Neural cell (in vitro differentiated cells): Measurements from ENCODE around the gene THG1L. TPM values are rescaled to one million over a fixed set of nuclear protein-coding genes. Genes with fewer than 3 reads are reported as not detected.

Experiments
- H2AFZ ChIP-seq: fragments of 200-600, 300-800 bp; sonication (generic), shearing (Covaris generic); 2 replicates; pipeline ENCODE4 v1.6.0; 2014; ENCODE audit warnings: low read depth, mild to moderate bottlenecking, antibody characterized with exemption, low read length, moderate library complexity
- H3F3A ChIP-seq: fragments of 200-600 bp; shearing (Covaris generic); 2 replicates; pipeline ENCODE4 v1.6.1; 2016; ENCODE audit warnings: mild to moderate bottlenecking, moderate library complexity, mixed read lengths, antibody characterized with exemption, low read length; ENCODE audit not compliant: insufficient read depth, poor library complexity, severe bottlenecking
- H3K27ac ChIP-seq: fragments of 200-600, 300-800 bp; sonication (generic), shearing (Covaris generic); 2 replicates; pipeline ENCODE4 v1.5.1; 2014; ENCODE audit warnings: mild to moderate bottlenecking, low read length, moderate library complexity
- H3K27me3 ChIP-seq: fragments of 300-800, 200-600 bp; sonication (generic), shearing (Covaris generic); 2 replicates; pipeline ENCODE4 v1.6.0; 2014; ENCODE audit warnings: mild to moderate bottlenecking, low read depth, low read length, moderate library complexity; ENCODE audit not compliant: insufficient read depth
- H3K36me3 ChIP-seq: fragments of 300-800, 200-600 bp; sonication (generic), shearing (Covaris generic); 2 replicates; pipeline ENCODE4 v1.5.1; 2014; ENCODE audit warnings: mild to moderate bottlenecking, antibody characterized with exemption, low read length, moderate library complexity; ENCODE audit not compliant: insufficient read depth
- H3K4me2 ChIP-seq: fragments of 300-800, 200-600 bp; sonication (generic), shearing (Covaris generic); 2 replicates; pipeline ENCODE4 v1.6.0; 2014; ENCODE audit warnings: mild to moderate bottlenecking, low read length
- H3K4me3 ChIP-seq: fragments of 300-800, 200-600 bp; sonication (generic), shearing (Covaris generic); 2 replicates; pipeline ENCODE4 v1.5.1; 2014; ENCODE audit warnings: mild to moderate bottlenecking, low read length, moderate library complexity
- H3K79me2 ChIP-seq: fragments of 200-600 bp; shearing (Covaris generic); replicated peaks from 2 replicates; pipeline ENCODE4 v1.6.0; 2014; ENCODE audit warnings: mild to moderate bottlenecking, low read length, moderate library complexity; ENCODE audit not compliant: insufficient read depth
- H3K9ac ChIP-seq: fragments of 300-800, 200-600 bp; sonication (generic), shearing (Covaris generic); 2 replicates; pipeline ENCODE4 v1.6.1; 2016; ENCODE audit warnings: mild to moderate bottlenecking, low read length, mixed read lengths
- H3K9me2 ChIP-seq: fragments of 200-600 bp; shearing (Covaris generic); 2 replicates; pipeline ENCODE4 v1.6.1; 2016; ENCODE audit warnings: mild to moderate bottlenecking, low read length, mixed read lengths; ENCODE audit not compliant: insufficient read depth
- H3K9me3 ChIP-seq: fragments of 200-600, 300-800 bp; sonication (generic), shearing (Covaris generic); 2 replicates; pipeline ENCODE4 v1.6.1; 2016; ENCODE audit warnings: mild to moderate bottlenecking, mixed run types, low read length, moderate library complexity, mixed read lengths
- H4K20me1 ChIP-seq: fragments of 200-600 bp; shearing (Covaris generic); 2 replicates; pipeline ENCODE4 v1.6.1; 2016; ENCODE audit warnings: mild to moderate bottlenecking, mixed run types; ENCODE audit not compliant: insufficient read depth
- EP300 ChIP-seq: fragments of 450-650 bp; conservative IDR thresholded peaks from 2 replicates; pipeline ENCODE4 v1.6.1; 2014; ENCODE audit warnings: antibody characterized with exemption, mild to moderate bottlenecking, moderate library complexity; ENCODE audit not compliant: poor library complexity, severe bottlenecking
- EZH2 ChIP-seq: fragments of 200-600, 300-800 bp; shearing (Covaris generic), sonication (generic); IDR thresholded peaks from 2 replicates; pipeline ENCODE4 v1.6.1; 2014; ENCODE audit warnings: antibody characterized with exemption, low read length, borderline replicate concordance, mild to moderate bottlenecking; ENCODE audit not compliant: insufficient read depth, poor library complexity, severe bottlenecking
- MXI1 ChIP-seq: fragments of 450-650 bp; conservative IDR thresholded peaks from 2 replicates; pipeline ENCODE4 v1.6.1; 2014; ENCODE audit warnings: antibody characterized with exemption, mild to moderate bottlenecking; ENCODE audit not compliant: poor library complexity, severe bottlenecking
- POLR2AphosphoS5 ChIP-seq: IDR thresholded peaks from 2 replicates; pipeline ENCODE4 v1.6.1; 2012
- RAD21 ChIP-seq: fragments of 450-650 bp; conservative IDR thresholded peaks from 2 replicates; pipeline ENCODE4 v1.6.1; 2014; ENCODE audit warnings: antibody characterized with exemption, mild to moderate bottlenecking, moderate library complexity
- REST ChIP-seq: IDR thresholded peaks from 2 replicates; pipeline ENCODE4 v1.6.1; 2012; ENCODE audit warnings: borderline replicate concordance
- SMC3 ChIP-seq: fragments of 450-650 bp; conservative IDR thresholded peaks from 2 replicates; pipeline ENCODE4 v1.6.1; 2014; ENCODE audit warnings: antibody characterized with exemption, mild to moderate bottlenecking, moderate library complexity; ENCODE audit not compliant: poor library complexity
- TAF1 ChIP-seq: IDR thresholded peaks from 2 replicates; pipeline ENCODE4 v1.6.1; 2012; ENCODE audit warnings: low read depth
- polyA plus RNA-seq: library from polyadenylated mRNA; depleted of rRNA; stranded (reverse); fragments of >200 nt; gene quantifications from 2 replicates; pipeline ENCODE4 v1.2.3, GENCODE V29; 2014
- TF ChIP-seq, protein P1 (sequence below): fragments of 450-650 bp; IDR thresholded peaks from 2 replicates; pipeline ENCODE4 v1.5.1; 2014; ENCODE audit warnings: antibody characterized with exemption, mild to moderate bottlenecking, moderate library complexity; ENCODE audit not compliant: poor library complexity, severe bottlenecking

Gene THG1L
- polyA plus RNA-seq, 1 donor from 2014 or later, result 11.9 TPM

GRCh38 chr5:157703736-157704135 lies 27.5 kb upstream of the THG1L start:
- H3K27me3 ChIP-seq, result no peaks in the 10 kb centered on the region
- H3K79me2 ChIP-seq, result no peaks in the 10 kb centered on the region
- H3K9me3 ChIP-seq, result no peaks in the 10 kb centered on the region
- no peak overlapping the region for H3K27ac ChIP-seq
- no peaks in the 10 kb centered on the region for H4K20me1 ChIP-seq
- no peaks in the 10 kb centered on the region for H3K9me2 ChIP-seq
- no peak overlapping the region for H2AFZ ChIP-seq
- TF ChIP-seq, protein P1, sequence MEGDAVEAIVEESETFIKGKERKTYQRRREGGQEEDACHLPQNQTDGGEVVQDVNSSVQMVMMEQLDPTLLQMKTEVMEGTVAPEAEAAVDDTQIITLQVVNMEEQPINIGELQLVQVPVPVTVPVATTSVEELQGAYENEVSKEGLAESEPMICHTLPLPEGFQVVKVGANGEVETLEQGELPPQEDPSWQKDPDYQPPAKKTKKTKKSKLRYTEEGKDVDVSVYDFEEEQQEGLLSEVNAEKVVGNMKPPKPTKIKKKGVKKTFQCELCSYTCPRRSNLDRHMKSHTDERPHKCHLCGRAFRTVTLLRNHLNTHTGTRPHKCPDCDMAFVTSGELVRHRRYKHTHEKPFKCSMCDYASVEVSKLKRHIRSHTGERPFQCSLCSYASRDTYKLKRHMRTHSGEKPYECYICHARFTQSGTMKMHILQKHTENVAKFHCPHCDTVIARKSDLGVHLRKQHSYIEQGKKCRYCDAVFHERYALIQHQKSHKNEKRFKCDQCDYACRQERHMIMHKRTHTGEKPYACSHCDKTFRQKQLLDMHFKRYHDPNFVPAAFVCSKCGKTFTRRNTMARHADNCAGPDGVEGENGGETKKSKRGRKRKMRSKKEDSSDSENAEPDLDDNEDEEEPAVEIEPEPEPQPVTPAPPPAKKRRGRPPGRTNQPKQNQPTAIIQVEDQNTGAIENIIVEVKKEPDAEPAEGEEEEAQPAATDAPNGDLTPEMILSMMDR, result no peak
- TF ChIP-seq REST (no peak), MXI1 (no peak), POLR2AphosphoS5 (no peak), EP300 (no peak), EZH2 (no peak), SMC3 (no peak), TAF1 (no peak), RAD21 (no peak)
- no peaks in the 10 kb centered on the region for H3K36me3 ChIP-seq
- no peak overlapping the region for H3K9ac ChIP-seq
- H3K4me3 ChIP-seq, result no peak overlapping the region
- no peaks in the 10 kb centered on the region for H3F3A ChIP-seq
- no peak overlapping the region for H3K4me2 ChIP-seq

DNA sequence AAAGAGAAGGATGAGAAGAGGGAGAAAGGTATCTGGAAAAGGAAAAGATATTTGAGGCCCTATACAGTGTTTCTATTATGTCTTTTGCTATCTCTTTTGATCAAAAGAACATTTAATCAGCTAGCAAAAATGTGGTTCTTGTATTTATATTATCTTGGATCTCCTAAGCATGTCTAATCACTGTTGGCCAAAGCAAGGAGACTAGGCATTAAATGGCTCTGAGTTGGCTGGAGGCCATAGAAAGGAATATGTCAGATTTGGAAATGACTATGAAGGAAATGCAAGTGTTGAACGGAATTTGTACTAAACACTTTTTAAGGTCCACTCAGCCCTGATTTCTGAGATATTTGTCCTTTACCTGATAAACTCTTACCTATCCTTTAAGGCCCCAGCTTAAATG lies 22.4 kb upstream of the THG1L start:
- Histone ChIP-seq H3K4me2 (no peak overlapping the region), H3K79me2 (no peaks in the 10 kb centered on the region), H3K9me2 (no peaks in the 10 kb centered on the region), H2AFZ (no peak overlapping the region), H3F3A (no peaks in the 10 kb centered on the region), H3K9me3 (no peaks in the 10 kb centered on the region), H3K27ac (no peak overlapping the region), H3K36me3 (no peaks in the 10 kb centered on the region), H3K9ac (no peak overlapping the region), H4K20me1 (no peaks in the 10 kb centered on the region), H3K4me3 (no peak overlapping the region), H3K27me3 (no peaks in the 10 kb centered on the region)
- no peak for TF ChIP-seq RAD21
- no peak for TF ChIP-seq EZH2
- TF ChIP-seq MXI1, result no peak
- no peak for TF ChIP-seq REST
- no peak for TF ChIP-seq TAF1
- TF ChIP-seq EP300, result no peak
- no peak for TF ChIP-seq POLR2AphosphoS5
- TF ChIP-seq, protein P1, result no peak
- TF ChIP-seq SMC3, result no peak
